Activated T-cell treated with anti-CD3 and anti-CD28 coated beads, Interleukin-2, amount 50 U/mL, for 4 hours (primary cell): ENCODE data around the gene TMEM18. TPM values are rescaled to one million over a fixed set of nuclear protein-coding genes. Genes with fewer than 3 reads are reported as not detected.

Source experiments
- ATAC-seq, 2 donors: fragments of 200-7000 bp; cut with Tn5 transposase; one replicate each; pipeline ENCODE4 v1.10.0; 2021
- DNase-seq: peaks from one replicate; pipeline ENCODE4 v3.0.0-alpha.2; 2020
- H3K27me3 Mint-ChIP-seq: one replicate; pipeline ENCODE4 v1.8.0; 2021; ENCODE audit warnings: low read depth, mixed read lengths
- H3K36me3 Mint-ChIP-seq: one replicate; pipeline ENCODE4 v1.8.0; 2022; ENCODE audit warnings: mixed read lengths; ENCODE audit not compliant: insufficient read depth
- H3K4me1 Mint-ChIP-seq: one replicate; pipeline ENCODE4 v1.8.0; 2021; ENCODE audit warnings: low read depth, mixed read lengths
- H3K4me3 Mint-ChIP-seq: one replicate; pipeline ENCODE4 v1.8.0; 2021; ENCODE audit warnings: mild to moderate bottlenecking, moderate library complexity, mixed read lengths
- H3K9me3 Mint-ChIP-seq: one replicate; pipeline ENCODE4 v1.8.0; 2021; ENCODE audit warnings: mixed read lengths
- total RNA-seq, 3 donors: library from RNA; stranded (reverse); gene quantifications; one replicate each; pipeline ENCODE4 v1.2.1, GENCODE V29; 2021

TMEM18 gene
- total RNA-seq, 3 donors from 2014 or later, result 29.2 to 33.2 (median 29.3) TPM

DNA sequence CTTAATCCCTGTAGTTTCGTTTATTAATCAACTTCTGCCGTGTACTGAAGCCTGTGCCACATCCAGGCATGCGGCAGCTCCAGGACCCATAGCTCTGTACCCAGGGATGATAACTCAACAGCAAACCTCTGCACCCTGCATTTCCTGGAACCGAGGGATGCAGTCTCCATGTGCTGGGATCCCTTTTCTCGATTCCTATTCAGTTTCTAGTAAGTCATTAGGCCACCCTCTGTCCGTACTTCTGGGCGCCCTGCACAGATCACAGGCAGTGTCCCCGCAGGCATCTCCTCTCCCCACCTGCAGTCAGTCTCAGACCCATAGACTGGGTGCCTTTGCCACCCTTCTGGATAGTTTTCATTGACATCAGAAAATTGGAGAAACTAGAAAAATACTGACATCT, 18.8 kb downstream of the TMEM18 start:
- Mint-ChIP-seq H3K9me3 (no peaks in the 10 kb centered on the region), H3K4me3 (no peak overlapping the region), H3K4me1 (peaks cover 57% of the 10 kb centered on the region), H3K27me3 (no peaks in the 10 kb centered on the region), H3K36me3 (no peaks in the 10 kb centered on the region)
- no peak for ATAC-seq
- no peak for DNase-seq

DNA sequence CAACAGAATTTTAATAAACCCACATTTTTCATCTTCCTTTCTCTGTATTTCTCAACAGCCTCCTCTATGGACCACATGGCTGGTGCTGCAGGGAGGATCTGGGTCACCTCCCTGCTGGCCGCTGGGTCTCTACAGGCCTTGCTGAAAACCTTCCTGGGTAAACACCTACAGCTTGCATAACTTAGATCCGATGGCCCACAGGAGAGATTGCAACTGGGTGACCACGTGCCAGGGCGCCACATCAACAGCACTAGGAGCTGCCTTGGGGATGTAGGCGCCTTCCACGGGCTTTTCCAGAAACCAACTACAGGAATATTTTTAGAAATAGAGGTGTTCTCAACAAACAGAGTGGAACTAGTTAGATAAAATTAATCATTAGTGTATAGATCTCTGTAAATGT, 19.4 kb downstream of the TMEM18 start:
- Mint-ChIP-seq H3K4me3 (no peak overlapping the region), H3K9me3 (no peaks in the 10 kb centered on the region), H3K27me3 (no peaks in the 10 kb centered on the region), H3K36me3 (no peaks in the 10 kb centered on the region), H3K4me1 (peaks cover 57% of the 10 kb centered on the region)
- no peak for DNase-seq
- no peak for ATAC-seq

DNA sequence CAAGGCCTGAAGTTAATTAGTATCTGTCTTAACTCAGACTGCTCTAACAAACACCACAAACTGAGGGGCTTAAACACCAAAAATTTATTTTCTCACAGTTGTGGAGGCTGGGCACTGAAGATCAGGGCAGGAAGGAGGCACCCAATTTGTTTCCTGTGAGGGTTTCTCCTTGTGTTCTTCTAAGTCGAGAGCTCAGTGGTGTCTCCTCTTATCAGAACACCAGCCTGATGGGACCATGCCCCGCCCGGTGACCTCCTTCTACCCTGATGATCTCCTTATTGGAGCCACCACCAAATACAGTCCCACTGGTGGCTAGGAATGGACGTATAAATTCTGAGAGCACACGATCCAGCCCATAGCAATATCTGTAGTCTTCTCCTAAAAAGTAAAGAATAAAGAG, 20.5 kb downstream of the TMEM18 start:
- no peak for ATAC-seq
- H3K4me1 Mint-ChIP-seq, result peaks cover 50% of the 10 kb centered on the region
- no peak for DNase-seq
- H3K9me3 Mint-ChIP-seq, result no peaks in the 10 kb centered on the region
- no peaks in the 10 kb centered on the region for H3K27me3 Mint-ChIP-seq
- peak overlapping the region; percentile 16 for H3K4me3 Mint-ChIP-seq
- H3K36me3 Mint-ChIP-seq, result no peaks in the 10 kb centered on the region

DNA sequence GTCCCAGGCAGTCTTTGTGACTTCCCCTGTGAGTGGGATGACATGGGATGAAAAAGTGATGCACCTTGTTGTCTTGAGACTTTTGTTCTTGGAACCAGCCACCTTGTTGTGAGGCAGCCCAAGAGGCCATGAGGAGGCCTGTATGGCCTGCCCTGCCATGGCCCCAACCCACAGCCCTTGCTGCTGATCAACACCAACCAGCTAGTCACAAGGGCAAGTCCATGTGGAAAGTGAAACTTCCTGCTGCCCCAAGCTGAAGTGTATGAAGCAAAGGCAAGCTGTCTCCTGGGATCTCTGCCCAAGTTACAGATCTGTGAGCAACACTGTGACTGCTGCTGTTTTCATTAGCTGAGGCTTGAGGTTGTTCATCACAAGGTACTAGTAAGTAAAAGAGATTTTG, 21.6 kb downstream of the TMEM18 start:
- Mint-ChIP-seq H3K4me1 (peaks cover 45% of the 10 kb centered on the region), H3K9me3 (no peaks in the 10 kb centered on the region), H3K36me3 (no peaks in the 10 kb centered on the region), H3K27me3 (no peaks in the 10 kb centered on the region), H3K4me3 (no peak overlapping the region)
- DNase-seq (no peak), ATAC-seq (no peak)

DNA sequence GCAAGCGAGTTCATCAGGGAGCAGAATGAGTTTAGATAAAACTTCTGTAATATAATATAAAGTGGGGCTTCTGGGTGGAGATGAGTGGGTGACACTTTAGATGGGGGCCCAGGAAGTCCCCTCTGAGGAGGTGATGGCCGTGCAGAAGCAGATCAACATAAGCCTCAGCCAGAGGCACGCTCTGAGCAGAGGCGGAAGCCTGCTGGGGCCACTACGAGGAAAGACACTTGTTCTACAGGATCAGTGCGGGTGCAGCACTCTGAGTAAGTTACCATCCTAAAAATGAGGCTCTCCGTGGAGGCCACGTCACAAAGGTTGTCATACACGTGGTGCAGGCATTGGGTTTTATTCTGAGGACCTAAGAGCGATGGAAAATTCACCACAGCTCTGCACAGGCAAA, 22.3 kb downstream of the TMEM18 start:
- no peaks in the 10 kb centered on the region for H3K36me3 Mint-ChIP-seq
- H3K4me1 Mint-ChIP-seq, result peaks cover 45% of the 10 kb centered on the region
- no peak overlapping the region for H3K4me3 Mint-ChIP-seq
- no peaks in the 10 kb centered on the region for H3K9me3 Mint-ChIP-seq
- ATAC-seq (no peak), DNase-seq (no peak)
- no peaks in the 10 kb centered on the region for H3K27me3 Mint-ChIP-seq

DNA sequence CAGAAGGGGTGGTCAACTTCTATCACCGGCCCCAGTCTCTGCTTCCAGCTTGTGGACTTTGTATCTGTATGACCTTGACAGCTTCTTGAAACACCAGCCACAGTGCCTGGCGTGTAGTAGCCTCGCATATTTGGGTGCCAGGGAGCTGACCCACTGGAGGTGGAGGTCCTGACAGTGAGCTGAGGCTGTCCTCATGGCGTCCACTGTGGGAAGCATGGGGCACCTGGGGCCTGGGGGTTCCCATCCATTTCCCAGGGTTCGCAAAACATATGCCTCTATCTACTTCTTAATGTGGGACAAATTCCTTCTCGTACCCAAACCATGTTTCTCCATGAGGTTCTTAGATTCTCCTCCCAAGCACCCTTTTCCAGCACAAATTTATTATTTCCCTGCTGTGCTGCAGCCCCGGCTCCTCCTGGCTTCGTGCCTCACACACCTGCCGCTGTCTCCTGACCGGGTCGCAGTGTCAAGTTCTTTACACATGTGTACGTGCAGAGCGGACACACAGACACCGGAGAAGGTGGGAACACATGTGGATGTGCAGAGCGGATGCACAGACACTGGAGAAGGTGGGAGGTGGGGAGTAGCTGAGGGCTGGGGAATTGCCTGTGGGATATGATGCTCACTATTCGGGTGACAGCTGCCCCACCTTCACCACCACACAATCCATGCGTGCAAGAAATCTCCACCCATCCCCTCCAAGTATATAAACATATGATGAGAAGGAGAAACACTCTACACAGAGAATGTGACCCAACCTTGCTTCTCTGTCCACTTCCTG, 23.4 kb downstream of the TMEM18 start:
- Mint-ChIP-seq H3K27me3 (no peaks in the 10 kb centered on the region), H3K4me3 (no peak overlapping the region), H3K4me1 (peaks cover 44% of the 10 kb centered on the region), H3K9me3 (no peaks in the 10 kb centered on the region), H3K36me3 (no peaks in the 10 kb centered on the region)
- ATAC-seq (no peak), DNase-seq (no peak)

DNA sequence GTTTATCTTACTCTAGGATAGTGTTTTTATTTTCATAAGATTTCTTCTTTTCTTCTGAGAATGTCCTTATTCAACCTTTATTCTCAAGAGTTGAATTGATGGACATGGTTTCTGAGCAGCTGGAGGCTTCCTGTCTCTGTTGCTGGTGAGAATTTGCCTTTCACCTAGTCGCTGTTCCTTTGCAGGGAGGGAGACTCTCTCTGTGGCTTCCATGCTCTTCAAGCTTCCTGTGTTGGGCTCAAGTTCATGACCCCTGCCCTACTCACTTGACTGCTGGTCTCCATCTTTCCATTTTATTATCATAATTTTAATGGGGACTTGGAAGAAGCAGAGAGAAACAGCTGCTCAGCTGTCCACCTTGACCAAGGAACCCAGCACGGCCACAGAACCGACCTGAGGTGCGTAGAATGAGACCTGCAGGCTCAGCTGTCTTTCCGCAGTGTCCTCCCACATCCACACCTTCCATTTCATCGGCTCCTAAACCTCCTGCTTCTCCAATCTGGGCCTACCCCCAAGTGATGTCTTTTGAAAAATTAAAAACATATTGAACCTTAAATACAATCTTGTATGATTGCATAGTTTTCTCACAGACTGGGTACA, 24.2 kb downstream of the TMEM18 start:
- Mint-ChIP-seq H3K27me3 (no peaks in the 10 kb centered on the region), H3K4me1 (peaks cover 44% of the 10 kb centered on the region), H3K4me3 (no peak overlapping the region), H3K36me3 (no peaks in the 10 kb centered on the region), H3K9me3 (no peaks in the 10 kb centered on the region)
- ATAC-seq (no peak), DNase-seq (no peak)

DNA sequence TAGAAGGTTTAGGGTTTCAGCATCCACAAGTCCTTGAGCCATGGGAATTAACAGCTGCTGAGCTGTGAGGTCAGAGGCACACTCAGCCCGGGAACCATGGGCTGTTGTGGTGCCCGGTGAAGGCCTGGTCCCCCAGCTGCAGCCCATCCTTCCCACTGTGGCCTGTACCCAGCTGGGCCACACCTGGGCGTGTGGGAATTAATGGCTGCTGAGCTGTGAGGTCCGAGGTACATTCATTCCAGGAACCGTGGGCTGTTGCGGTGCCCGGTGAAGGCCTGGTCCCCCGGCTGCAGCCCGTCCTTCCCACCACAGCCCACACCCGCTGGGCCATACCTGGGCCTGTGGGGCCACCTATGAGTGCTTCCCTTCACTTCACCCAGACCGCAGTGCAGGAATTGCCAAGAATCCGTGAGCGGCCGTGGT, 25.2 kb downstream of the TMEM18 start:
- Mint-ChIP-seq H3K36me3 (no peaks in the 10 kb centered on the region), H3K4me3 (no peak overlapping the region), H3K9me3 (no peaks in the 10 kb centered on the region), H3K4me1 (peaks cover 34% of the 10 kb centered on the region), H3K27me3 (no peaks in the 10 kb centered on the region)
- DNase-seq, result no peak
- ATAC-seq, result no peak

DNA sequence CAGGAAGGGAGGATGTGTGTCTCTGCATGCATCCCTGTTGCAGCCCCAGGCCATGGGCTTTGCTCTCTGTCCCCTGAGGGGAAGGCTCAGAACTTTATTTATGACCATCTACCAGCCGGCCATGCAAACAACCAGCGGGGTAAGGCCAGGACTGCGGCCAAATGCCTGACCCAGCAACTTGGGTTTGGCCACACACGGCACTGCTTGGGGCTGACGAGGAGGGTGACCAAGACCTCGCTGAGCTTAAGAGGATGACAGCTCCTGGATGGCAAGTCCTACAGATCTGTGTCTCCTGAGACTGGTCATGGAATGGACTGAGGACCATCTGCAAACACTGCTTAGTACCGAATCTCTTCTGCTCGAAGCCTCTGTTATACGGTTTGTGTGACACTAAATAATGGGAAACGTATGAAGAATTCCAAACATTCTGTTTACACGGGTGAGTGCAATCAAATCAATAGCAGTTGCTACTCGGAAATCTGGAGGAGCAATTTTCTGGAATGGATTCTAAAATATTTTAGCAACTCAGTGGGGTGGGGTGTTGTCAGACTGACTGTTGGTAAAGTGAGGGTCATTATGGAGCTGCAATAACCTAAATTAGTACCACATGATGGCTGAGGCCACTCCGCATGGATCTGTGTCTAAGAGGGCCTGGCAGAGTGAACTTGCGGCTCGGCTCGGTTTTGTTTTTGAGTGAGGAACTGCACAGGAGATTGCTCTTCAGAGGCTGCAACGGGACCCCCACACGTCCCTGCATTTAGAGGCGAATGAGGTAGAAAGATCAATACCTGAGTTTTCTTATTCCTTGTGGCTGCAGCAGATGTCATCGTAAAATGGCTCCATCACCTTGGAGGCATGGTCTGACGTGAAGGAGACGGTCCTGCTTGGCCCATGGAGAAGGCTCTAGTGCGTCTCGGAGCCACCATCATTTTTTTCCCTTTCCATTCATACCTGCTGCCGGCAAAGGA, 26.6 kb downstream of the TMEM18 start:
- Mint-ChIP-seq H3K36me3 (no peaks in the 10 kb centered on the region), H3K9me3 (no peaks in the 10 kb centered on the region), H3K4me3 (no peak overlapping the region), H3K27me3 (no peaks in the 10 kb centered on the region), H3K4me1 (peaks cover 21% of the 10 kb centered on the region)
- DNase-seq, result no peak
- no peak for ATAC-seq

DNA sequence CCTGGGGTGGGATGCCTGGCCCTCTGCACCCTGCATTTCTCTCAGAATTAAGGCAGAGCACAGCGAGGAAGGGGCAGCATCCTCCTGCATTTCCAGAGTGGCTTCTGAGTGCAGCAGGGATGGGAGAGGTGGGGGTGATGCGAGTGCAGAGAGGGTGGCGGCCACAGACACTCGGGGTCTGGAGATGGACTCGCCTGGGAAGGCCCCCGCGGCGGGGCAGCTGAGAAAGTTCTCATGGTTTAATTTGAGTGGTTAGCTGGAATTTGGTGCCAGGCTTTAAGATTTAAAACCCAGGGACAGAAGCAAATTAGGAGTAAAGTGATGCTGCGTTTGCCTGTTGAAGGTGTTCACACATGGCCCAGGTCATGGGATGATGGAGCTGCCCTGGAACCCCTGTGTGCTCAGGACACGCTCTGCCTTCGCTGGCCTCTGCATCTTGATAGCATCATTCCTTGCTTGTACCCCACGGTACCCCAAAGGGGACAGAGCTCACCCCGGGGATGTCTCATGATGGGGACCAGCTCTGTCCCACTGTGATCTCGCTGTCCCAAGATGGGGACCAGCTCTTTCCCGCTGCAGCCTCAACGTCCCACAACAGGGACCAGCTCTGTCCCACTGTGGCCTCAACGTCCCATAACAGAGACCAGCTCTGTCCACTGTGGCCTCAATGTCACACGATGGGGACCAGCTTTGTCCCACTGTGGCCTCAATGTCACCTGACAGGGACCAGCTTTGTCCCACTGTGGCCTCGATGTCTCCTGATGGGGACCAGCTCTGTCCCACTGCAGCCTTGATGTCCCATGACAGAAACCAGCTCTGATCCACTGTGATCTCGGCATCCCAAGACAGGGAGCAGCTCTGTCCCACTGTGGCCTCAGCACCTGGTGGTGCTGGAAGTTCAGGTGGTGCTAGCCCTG, 27.5 kb downstream of the TMEM18 start:
- DNase-seq, result no peak
- no peak overlapping the region for H3K4me3 Mint-ChIP-seq
- H3K36me3 Mint-ChIP-seq, result no peaks in the 10 kb centered on the region
- H3K9me3 Mint-ChIP-seq, result no peaks in the 10 kb centered on the region
- H3K4me1 Mint-ChIP-seq, result peaks cover 12% of the 10 kb centered on the region
- ATAC-seq, result no peak
- peaks cover 2% of the 10 kb centered on the region for H3K27me3 Mint-ChIP-seq

DNA sequence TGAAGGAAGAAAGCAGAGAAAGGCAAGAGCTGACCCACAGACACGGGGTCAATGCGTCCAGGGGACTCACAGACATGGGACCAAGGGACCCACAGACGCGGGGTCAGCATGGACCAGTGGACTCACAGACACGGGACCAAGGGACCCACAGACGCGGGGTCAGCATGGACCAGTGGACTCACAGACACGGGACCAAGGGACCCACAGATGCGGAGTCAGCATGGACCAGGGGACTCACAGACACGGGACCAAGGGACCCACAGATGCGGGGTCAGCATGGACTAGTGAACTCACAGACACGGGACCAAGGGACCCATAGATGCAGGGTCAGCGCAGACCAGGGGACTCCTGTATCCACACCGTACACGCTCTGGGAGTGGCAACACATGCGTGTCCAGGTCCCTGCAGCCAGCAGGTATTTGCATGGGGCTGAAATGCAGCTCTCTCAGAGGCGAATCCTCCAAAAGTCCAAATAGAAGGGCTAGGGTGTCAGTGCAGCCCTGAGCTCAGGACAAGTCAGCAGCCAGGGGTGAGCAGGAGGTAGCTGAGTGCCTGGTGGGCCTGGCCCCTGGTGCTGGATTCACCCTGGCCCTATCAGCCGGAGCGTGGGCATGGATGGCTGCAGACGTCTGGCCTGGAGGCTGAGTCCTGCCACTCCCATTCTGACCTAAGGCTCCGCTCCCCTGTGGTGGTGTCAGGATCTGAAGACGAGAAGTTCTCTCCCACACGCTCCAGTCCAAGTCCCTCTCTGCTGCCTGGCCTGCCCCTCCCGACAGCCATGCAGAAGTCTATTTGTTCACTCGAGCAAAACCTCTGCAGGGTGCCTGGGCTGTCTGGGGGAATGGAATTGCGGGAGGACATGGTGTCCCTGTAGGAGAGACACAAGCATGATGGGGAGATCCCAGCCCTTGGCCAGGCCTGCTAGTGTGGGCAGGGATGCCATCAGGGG, 28.5 kb downstream of the TMEM18 start:
- Mint-ChIP-seq H3K36me3 (no peaks in the 10 kb centered on the region), H3K27me3 (peaks cover 7% of the 10 kb centered on the region), H3K4me3 (no peak overlapping the region), H3K4me1 (peaks cover 8% of the 10 kb centered on the region), H3K9me3 (no peaks in the 10 kb centered on the region)
- no peak for ATAC-seq
- no peak for DNase-seq

DNA sequence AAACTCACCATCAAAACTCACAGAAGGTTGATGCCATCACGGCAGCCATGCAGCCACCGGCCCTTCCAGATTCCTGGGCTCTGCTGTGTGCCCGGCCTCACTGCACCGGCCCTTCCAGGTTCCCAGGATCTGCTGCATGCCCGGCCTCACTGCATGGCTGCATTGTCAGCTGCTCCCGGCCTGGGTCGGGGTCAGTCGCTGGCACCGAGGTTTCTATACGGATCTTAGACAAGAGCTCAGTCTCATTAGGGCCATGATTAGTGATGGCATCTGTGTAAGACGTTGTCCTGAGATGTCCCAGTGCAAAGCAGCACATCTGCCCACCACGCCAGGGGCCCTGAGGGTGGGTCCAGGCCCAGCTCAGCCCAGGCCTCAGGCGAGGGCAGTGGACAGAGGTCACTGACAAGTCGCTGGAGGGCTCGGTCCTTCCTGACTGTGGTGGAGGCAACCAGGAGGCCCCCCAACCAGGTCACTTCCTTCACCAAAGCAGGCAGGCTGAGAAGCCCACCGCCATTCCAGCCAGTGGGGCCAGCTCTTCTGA, 29.4 kb downstream of the TMEM18 start:
- no peak for DNase-seq
- Mint-ChIP-seq H3K27me3 (peaks cover 7% of the 10 kb centered on the region), H3K4me1 (peaks cover 2% of the 10 kb centered on the region)

More for the DNA sequence above, 29.4 kb downstream of the TMEM18 start:
- H3K9me3 Mint-ChIP-seq, result no peaks in the 10 kb centered on the region
- ATAC-seq, result no peak
- no peaks in the 10 kb centered on the region for H3K36me3 Mint-ChIP-seq
- no peak overlapping the region for H3K4me3 Mint-ChIP-seq
